Fibroblast of skin of left biceps (primary cell): ENCODE results near the gene NFIA.

Source experiments
- DNase-seq, 2 experiments: peaks; one replicate each; pipeline ENCODE4 v3.0.0-alpha.2; 2013; ENCODE audit warnings: low read depth in 2 of 2

NFIA gene

GRCh38 chr1:61432616-61433388, 350.4 kb downstream of the NFIA start:
- no peak for DNase-seq

- no peak for DNase-seq
Observed at GRCh38 chr1:61433646-61434045, 351.3 kb downstream of the NFIA start.

GRCh38 chr1:61434276-61434675, 351.9 kb downstream of the NFIA start:
- no peak for DNase-seq

GRCh38 chr1:61435226-61435625, 352.9 kb downstream of the NFIA start:
- no peak for DNase-seq

GRCh38 chr1:61436016-61436415, 353.7 kb downstream of the NFIA start:
- DNase-seq = no peak

GRCh38 chr1:61436491-61437120, 354.2 kb downstream of the NFIA start:
- no peak for DNase-seq

- no peak for DNase-seq
Observed at GRCh38 chr1:61439234-61439633, 356.9 kb downstream of the NFIA start.

GRCh38 chr1:61441723-61442262, 359.4 kb downstream of the NFIA start:
- DNase-seq = peak in 1 of 2 experiments; percentile 43

- no peak for DNase-seq
Observed at GRCh38 chr1:61442544-61442943, 360.2 kb downstream of the NFIA start.

GRCh38 chr1:61444288-61444687, 361.9 kb downstream of the NFIA start:
- no peak for DNase-seq

GRCh38 chr1:61445269-61445825, 363.0 kb downstream of the NFIA start:
- no peak for DNase-seq

- no peak for DNase-seq
Observed at GRCh38 chr1:61446531-61446991, 364.2 kb downstream of the NFIA start.

- no peak for DNase-seq
Observed at GRCh38 chr1:61447106-61447967, 365.0 kb downstream of the NFIA start.

GRCh38 chr1:61447968-61448430, 365.6 kb downstream of the NFIA start:
- DNase-seq = no peak

GRCh38 chr1:61448914-61449313, 366.6 kb downstream of the NFIA start:
- DNase-seq = peak; percentile 90 to 95

GRCh38 chr1:61449410-61449809, 367.0 kb downstream of the NFIA start:
- no peak for DNase-seq

- no peak for DNase-seq
Observed at GRCh38 chr1:61450454-61450853, 368.1 kb downstream of the NFIA start.

- no peak for DNase-seq
Observed at GRCh38 chr1:61450872-61451571, 368.7 kb downstream of the NFIA start.

- no peak for DNase-seq
Observed at GRCh38 chr1:61451572-61451968, 369.2 kb downstream of the NFIA start.

GRCh38 chr1:61452176-61453035, 370.0 kb downstream of the NFIA start:
- DNase-seq = peak in 1 of 2 experiments; percentile 52
